Osteocyte (in vitro differentiated cells): ENCODE measurements around the gene DLG2. TPM values are rescaled to one million over a fixed set of nuclear protein-coding genes. Genes with fewer than 3 reads are reported as not detected.

Source experiments
- DNase-seq: peaks from one replicate; pipeline ENCODE4 v3.0.0; 2021; ENCODE audit warnings: mixed read lengths; ENCODE audit not compliant: unreplicated experiment; ENCODE audit errors: extremely low spot score
- H3K27ac Mint-ChIP-seq: one replicate; pipeline ENCODE4 v1.8.0; 2021; ENCODE audit warnings: mild to moderate bottlenecking, mixed read lengths; ENCODE audit not compliant: unreplicated experiment
- H3K27me3 Mint-ChIP-seq: one replicate; pipeline ENCODE4 v1.8.0; 2021; ENCODE audit warnings: mixed read lengths; ENCODE audit not compliant: unreplicated experiment
- H3K36me3 Mint-ChIP-seq: one replicate; pipeline ENCODE4 v1.8.0; 2021; ENCODE audit warnings: mixed read lengths; ENCODE audit not compliant: unreplicated experiment
- H3K4me1 Mint-ChIP-seq: one replicate; pipeline ENCODE4 v1.8.0; 2021; ENCODE audit warnings: mixed read lengths; ENCODE audit not compliant: unreplicated experiment
- H3K4me3 Mint-ChIP-seq: one replicate; pipeline ENCODE4 v1.8.0; 2021; ENCODE audit warnings: mild to moderate bottlenecking, moderate library complexity, mixed read lengths; ENCODE audit not compliant: unreplicated experiment
- H3K9me3 Mint-ChIP-seq: one replicate; pipeline ENCODE4 v1.8.0; 2021; ENCODE audit warnings: mixed read lengths; ENCODE audit not compliant: unreplicated experiment
- CTCF ChIP-seq: fragments of 200-600 bp; sonication (generic); IDR thresholded peaks from 2 replicates; pipeline ENCODE4 v1.5.0; 2021; ENCODE audit warnings: antibody characterized with exemption, mild to moderate bottlenecking, moderate library complexity
- total RNA-seq: library from RNA; stranded (reverse); gene quantifications from 2 replicates; pipeline ENCODE4 v1.2.1, GENCODE V29; 2021

Gene DLG2
- total RNA-seq, 1 donor from 2014 or later = 2.1 TPM

- H3K27ac Mint-ChIP-seq = no peak overlapping the region
- no peaks in the 10 kb centered on the region for H3K9me3 Mint-ChIP-seq
- no peak overlapping the region for H3K4me3 Mint-ChIP-seq
- TF ChIP-seq CTCF = no peak
- DNase-seq = no peak
- no peaks in the 10 kb centered on the region for H3K36me3 Mint-ChIP-seq
- H3K27me3 Mint-ChIP-seq = peaks cover 2% of the 10 kb centered on the region
- H3K4me1 Mint-ChIP-seq = no peaks in the 10 kb centered on the region
Observed at GRCh38 chr11:83979593-83979992, 1647.6 kb downstream of the DLG2 start.

- TF ChIP-seq CTCF = no peak
- Mint-ChIP-seq H3K9me3 (no peaks in the 10 kb centered on the region), H3K36me3 (no peaks in the 10 kb centered on the region), H3K4me1 (no peaks in the 10 kb centered on the region), H3K27me3 (peaks cover 2% of the 10 kb centered on the region), H3K27ac (no peak overlapping the region), H3K4me3 (no peak overlapping the region)
- no peak for DNase-seq
Observed at GRCh38 chr11:83978942-83979341, 1648.2 kb downstream of the DLG2 start.

- Mint-ChIP-seq H3K4me1 (no peaks in the 10 kb centered on the region), H3K4me3 (no peak overlapping the region), H3K27me3 (peaks cover 2% of the 10 kb centered on the region), H3K27ac (no peak overlapping the region), H3K9me3 (no peaks in the 10 kb centered on the region), H3K36me3 (no peaks in the 10 kb centered on the region)
- TF ChIP-seq CTCF = no peak
- DNase-seq = no peak
Observed at GRCh38 chr11:83976086-83976485, 1651.1 kb downstream of the DLG2 start.

- peaks cover 2% of the 10 kb centered on the region for H3K27me3 Mint-ChIP-seq
- no peak for TF ChIP-seq CTCF
- H3K9me3 Mint-ChIP-seq = no peaks in the 10 kb centered on the region
- no peak overlapping the region for H3K27ac Mint-ChIP-seq
- H3K4me3 Mint-ChIP-seq = no peak overlapping the region
- no peak for DNase-seq
- H3K4me1 Mint-ChIP-seq = no peaks in the 10 kb centered on the region
- no peaks in the 10 kb centered on the region for H3K36me3 Mint-ChIP-seq
Observed at GRCh38 chr11:83972536-83972935, 1654.6 kb downstream of the DLG2 start.

- H3K27ac Mint-ChIP-seq = no peak overlapping the region
- TF ChIP-seq CTCF = no peak
- DNase-seq = no peak
Observed at GRCh38 chr11:83971063-83971462, 1656.1 kb downstream of the DLG2 start.

More at GRCh38 chr11:83971063-83971462, 1656.1 kb downstream of the DLG2 start:
- H3K9me3 Mint-ChIP-seq = no peaks in the 10 kb centered on the region
- no peak overlapping the region for H3K4me3 Mint-ChIP-seq
- H3K4me1 Mint-ChIP-seq = no peaks in the 10 kb centered on the region
- no peaks in the 10 kb centered on the region for H3K36me3 Mint-ChIP-seq
- H3K27me3 Mint-ChIP-seq = peaks cover under 1% of the 10 kb centered on the region
